ENCODE data around the gene ILK.

- TF ChIP-seq CTCF (conservative IDR thresholded peaks at IDR 0.05) (no peak), ZFX (IDR thresholded peaks at IDR 0.05) (no peak)
These were observed 39.9 kb upstream of the ILK start for GRCh38 chr11:6563667-6564066.

Data from C4-2B (cell line).